GM21529 (cell line): ENCODE data around the gene GPC6.
A peak's percentile ranks its signal among the peaks of the same experiment; 100 is the strongest.

Experiments
- ATAC-seq: cut with Tn5 transposase; IDR thresholded peaks from one replicate; pipeline ENCODE4 v1.9.1; 2021; ENCODE audit not compliant: unreplicated experiment

Gene GPC6

GRCh38 chr13:94309997-94310855 is 1083.6 kb downstream of the GPC6 start:
- ATAC-seq = no peak

GRCh38 chr13:94311893-94312292 is 1085.3 kb downstream of the GPC6 start:
- no peak for ATAC-seq

GRCh38 chr13:94312511-94313216 is 1086.1 kb downstream of the GPC6 start:
- peak; percentile 61 for ATAC-seq

- no peak for ATAC-seq
Observed at GRCh38 chr13:94313321-94313910, 1086.8 kb downstream of the GPC6 start.

GRCh38 chr13:94313926-94314325 is 1087.3 kb downstream of the GPC6 start:
- ATAC-seq = no peak

- ATAC-seq = no peak
Observed at GRCh38 chr13:94315188-94315587, 1088.6 kb downstream of the GPC6 start.

- peak; percentile 46 for ATAC-seq
Observed at GRCh38 chr13:94317063-94317491, 1090.5 kb downstream of the GPC6 start.

- ATAC-seq = no peak
Observed at GRCh38 chr13:94318418-94318817, 1091.8 kb downstream of the GPC6 start.

GRCh38 chr13:94319501-94319900 is 1092.9 kb downstream of the GPC6 start:
- no peak for ATAC-seq

GRCh38 chr13:94322925-94323763 is 1096.5 kb downstream of the GPC6 start:
- ATAC-seq = no peak

GRCh38 chr13:94323764-94324758 is 1097.5 kb downstream of the GPC6 start:
- no peak for ATAC-seq

- ATAC-seq = no peak
Observed at GRCh38 chr13:94324767-94325540, 1098.3 kb downstream of the GPC6 start.

GRCh38 chr13:94325650-94326049 is 1099.0 kb downstream of the GPC6 start:
- no peak for ATAC-seq

- peak; percentile 96 for ATAC-seq
Observed at GRCh38 chr13:94327318-94327717, 1100.7 kb downstream of the GPC6 start.

GRCh38 chr13:94328381-94329041 is 1101.9 kb downstream of the GPC6 start:
- no peak for ATAC-seq

GRCh38 chr13:94329277-94329676 is 1102.7 kb downstream of the GPC6 start:
- ATAC-seq = no peak

GRCh38 chr13:94329754-94330551 is 1103.3 kb downstream of the GPC6 start:
- no peak for ATAC-seq
